Measurements from ENCODE around the gene TESK1.

- TF ChIP-seq EZH2 (IDR thresholded peaks at IDR 0.05; ENCODE audit: borderline replicate concordance, insufficient read depth, low read depth, low read length, poor library complexity, severe bottlenecking): no peak
- no peak for TF ChIP-seq CTCF (IDR thresholded peaks at IDR 0.05)
These were observed 38.0 kb downstream of the TESK1 start for GRCh38 chr9:35643046-35643445.

All from B cell (primary cell).